RPMI8226 (cell line): Measurements from ENCODE around the gene PRKAG3.

Experiments
- DNase-seq: peaks from one replicate; pipeline ENCODE4 v3.0.0-alpha.2; 2015

PRKAG3 gene

DNA sequence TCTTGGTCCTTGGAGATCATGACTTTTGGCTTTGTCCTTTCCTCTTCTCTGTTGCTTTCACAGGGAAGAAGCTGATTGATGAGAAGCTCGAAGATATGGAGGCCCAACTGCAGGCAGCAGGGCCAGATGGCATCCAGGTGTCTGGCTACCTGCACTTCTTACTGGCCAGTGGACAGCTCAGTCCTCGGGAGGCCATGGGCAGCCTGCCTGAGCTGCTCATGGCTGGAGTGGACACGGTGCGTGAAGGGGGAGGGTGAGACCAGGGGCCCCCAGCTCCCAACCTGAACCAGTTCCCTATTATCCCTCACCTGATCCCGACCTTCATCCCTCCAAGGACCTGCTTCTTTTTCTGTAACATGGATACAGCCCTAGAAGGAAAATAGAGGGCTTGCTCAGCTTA is 18.7 kb downstream of the PRKAG3 start:
- DNase-seq, result no peak

DNA sequence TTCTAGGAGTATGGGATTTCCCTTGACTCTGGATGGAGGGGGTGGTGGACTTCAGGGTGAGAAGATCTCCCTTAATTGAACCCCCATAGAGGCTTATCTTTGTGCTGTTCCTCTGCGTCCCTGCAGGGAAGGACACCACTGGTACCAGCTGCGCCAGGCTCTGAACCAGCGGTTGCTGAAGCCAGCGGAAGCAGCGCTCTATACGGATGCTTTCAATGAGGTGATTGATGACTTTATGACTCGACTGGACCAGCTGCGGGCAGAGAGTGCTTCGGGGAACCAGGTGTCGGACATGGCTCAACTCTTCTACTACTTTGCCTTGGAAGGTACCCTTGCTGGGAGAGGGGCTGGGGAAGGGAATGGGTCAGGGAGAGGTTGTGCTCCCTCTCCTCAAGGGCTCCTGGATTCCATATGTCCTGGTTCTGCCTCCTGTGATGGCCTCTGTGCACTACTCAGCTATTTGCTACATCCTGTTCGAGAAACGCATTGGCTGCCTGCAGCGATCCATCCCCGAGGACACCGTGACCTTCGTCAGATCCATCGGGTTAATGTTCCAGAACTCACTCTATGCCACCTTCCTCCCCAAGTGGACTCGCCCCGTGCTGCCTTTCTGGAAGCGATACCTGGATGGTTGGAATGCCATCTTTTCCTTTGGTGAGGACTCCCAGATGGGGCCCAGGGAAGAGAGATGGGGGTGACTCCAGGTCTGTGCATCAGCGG is 19.3 kb downstream of the PRKAG3 start:
- DNase-seq, result no peak

DNA sequence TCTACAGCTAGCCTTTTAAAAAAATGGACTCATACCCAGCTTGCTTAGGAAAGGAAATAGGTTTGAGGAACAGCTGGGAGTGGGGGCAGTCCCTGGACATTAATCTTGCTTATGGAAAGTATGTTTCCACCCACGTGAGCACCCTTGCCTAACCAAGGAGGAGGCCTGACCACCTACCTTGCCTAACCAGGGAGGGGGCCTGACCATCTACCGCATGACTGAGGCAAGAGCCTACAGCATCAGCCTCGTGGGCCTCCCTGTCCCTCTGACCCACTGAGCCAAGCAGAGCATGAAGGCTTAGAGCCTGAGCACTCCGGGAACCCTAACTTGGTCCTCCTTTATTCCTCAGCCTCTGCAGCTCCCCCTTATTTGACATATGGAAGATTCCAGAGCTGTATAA is 20.2 kb downstream of the PRKAG3 start:
- no peak for DNase-seq

DNA sequence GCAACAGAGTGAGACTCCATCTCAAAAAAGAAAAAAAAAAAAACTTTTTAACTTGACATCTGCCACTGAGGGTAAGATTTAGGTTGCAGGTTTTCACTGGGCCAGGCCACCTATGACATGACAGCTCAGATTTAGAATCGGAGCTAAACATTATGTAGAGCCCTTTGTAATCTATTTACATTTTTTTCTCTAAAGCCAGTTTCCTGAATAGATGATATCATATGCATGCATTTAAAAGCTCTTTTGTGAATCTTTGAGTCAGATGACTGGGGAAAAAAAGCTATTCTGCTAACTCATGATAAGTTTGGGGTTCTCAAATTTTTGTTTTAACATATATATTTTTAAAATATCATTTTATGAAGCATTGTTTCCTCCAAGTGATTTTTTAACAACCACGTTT is 21.3 kb downstream of the PRKAG3 start:
- no peak for DNase-seq

DNA sequence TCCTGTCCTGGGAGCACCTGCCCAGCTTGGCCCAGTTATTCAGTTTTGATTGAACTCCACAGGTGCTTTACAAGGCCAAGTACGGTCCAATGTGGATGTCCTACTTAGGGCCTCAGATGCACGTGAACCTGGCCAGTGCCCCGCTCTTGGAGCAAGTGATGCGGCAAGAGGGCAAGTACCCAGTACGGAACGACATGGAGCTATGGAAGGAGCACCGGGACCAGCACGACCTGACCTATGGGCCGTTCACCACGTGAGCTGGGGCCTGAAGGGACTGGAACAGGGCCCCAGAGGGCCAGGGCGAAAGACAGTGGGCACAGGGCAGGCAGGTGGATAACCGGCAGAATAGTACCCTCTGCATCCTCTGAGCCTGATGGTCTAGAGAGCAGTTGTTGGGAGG is 22.1 kb downstream of the PRKAG3 start:
- no peak for DNase-seq

DNA sequence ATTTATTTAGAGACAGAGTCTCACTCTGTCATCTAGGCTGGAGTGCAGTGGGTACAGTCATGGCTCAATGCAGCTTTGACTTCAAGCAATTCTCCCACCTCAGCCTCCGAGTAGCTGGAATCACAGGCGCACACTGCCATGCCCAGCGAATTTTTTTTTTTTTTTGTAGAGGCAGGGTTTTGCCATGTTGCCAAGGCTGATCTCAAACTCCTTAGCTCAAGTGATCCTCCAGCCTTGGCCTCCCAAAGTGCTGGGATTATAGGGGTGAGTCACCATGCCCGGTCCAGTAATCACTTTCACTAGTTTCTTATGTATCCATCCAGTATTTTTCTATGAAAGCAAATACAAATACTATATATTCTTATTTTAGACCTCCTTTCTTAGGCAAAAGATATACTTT is 24.0 kb downstream of the PRKAG3 start:
- no peak for DNase-seq

DNA sequence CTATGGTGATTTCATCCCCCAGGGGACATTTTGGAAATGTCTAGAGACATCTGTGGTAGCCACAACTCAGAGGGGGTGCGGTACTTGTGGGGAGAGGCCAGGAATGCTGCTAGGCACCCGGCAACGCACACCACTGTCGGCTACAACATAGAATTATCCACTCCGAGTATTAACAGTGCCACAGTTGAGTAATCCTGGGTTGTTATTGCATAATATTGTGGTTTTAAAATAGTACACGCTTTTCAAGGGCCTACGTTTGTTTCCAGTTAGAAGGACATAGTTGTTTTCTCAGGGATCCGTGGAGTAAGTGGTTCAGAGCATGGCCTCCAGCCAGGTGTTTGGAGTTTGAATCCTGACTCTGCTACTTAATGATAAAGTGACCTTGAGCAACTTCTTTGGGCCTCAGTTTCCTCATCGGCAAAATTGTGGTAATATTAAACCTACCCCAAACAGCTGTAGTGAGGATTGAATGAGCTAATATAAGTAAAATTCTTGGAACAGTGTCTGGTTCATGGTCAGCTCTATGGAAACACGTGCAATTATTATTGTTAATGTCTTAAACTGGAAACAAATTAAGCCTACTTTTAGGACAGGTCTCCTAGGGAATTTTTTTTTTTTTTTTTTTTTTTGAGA is 25.1 kb downstream of the PRKAG3 start:
- DNase-seq, result no peak

DNA sequence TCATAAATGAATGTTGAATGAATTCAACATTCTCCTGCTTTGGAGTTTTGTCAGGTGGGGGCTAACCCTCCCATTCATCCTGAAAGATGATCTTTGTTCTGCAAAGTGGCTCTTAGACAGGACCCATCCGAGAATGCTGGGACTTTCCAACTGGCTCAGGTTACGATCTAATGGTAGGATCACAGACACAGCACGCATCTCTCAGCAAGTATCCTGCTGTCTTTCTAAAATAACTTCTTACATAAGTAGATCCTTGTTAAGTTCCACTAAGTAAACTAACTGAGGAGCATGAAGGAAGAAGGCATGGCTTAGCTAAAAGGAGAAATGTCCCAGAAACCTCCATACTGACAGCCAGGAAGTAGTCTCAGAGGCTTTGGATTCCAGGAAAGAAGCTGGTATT is 26.0 kb downstream of the PRKAG3 start:
- DNase-seq, result no peak

DNA sequence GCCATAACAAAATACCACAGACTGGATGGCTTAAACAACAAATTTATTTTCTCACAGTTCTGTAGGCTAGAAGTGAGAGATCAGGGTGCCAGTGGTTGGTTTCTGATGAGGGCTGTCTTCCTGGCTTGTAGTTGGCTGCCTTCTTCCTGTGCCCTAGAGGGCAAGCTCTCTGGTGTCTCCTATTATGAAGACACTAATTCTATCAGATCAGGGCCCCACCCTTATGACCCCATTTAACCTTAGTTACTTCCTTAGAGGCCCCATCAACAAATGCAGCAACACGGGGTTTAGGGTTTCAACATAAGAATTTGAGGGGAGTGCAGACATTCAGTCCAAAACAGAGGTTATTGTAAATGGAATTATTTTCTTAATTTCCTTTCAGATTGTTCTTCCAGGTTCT is 26.8 kb downstream of the PRKAG3 start:
- no peak for DNase-seq

DNA sequence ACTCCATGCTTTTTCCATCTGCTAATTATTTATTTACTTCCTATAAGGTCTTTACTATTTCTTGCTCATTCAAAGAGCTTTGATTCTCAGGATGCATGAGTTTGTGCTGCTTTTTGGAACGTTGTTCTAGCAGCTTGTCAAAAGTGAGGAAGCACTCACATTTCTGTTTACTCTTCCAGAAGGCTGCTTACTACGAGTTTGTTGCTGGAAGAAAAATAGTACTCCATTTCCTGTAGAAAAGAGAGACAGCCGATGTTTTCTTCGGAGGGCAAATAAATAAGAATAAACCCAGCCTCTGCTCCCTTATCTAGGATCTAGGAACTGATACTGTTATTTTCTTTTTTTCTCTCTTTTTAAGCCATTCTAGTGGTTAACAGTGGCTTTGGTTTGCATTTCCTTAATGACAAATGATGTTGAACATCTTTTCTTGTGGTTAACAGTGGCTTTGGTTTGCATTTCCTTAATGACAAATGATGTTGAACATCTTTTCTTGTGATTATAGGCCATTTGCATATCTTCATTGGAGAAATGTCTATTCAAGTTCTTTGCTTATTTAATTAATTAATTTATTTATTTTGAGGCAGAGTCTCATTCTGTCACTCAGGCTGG is 29.1 kb downstream of the PRKAG3 start:
- DNase-seq, result no peak

DNA sequence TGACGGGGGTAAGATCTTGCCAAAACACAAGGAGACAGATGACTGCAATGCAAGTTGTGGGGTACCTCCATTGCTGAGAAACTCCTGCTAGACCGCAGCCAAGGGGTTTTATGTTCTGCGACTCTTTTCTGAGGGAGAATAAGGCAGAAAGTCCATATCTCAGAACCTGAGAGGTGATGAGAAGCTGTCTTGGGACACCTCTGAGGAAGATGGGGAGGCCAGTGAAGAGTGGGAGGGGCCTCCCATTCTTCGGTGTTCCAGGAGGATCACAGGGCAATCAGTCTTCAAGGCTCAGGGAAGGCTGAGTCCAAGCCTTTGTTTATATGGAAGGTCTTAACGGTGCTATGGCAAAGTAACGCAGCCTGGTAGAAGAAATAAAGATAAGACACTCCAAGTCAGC is 31.6 kb downstream of the PRKAG3 start:
- DNase-seq, result no peak

DNA sequence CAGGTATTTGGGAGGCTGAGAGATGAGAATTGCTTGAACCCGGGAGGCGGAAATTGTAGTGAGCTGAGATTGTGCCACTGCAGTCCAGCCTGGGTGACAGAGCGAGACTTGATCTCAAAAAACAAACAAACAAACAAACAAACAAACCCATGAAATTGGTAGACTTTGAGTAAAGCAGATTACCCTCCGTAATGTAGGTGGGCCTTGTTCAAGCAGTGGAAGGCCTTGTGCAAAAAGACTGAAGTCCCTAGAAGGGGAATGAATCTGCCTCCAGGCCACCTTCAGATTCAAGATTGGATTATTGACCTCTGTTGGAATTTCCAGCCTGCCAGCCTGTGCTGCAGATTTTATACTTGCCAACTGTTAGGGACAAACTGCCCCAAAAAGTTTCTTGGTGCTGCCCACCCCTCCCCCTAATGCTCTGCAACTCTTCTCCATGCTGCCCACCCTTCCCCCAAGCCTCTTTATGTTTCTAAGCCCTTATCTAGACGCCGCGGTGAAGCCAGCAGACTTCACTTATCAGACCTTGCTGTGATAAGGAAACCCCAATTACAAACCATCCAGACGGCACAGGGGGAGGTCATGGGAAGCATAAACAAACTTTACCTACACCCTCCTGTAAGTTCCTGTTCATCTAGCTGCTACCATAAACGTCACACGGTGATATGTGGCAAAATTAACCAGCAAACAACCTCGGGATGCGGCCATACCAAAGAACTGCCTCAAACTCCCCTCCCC is 32.7 kb downstream of the PRKAG3 start:
- DNase-seq, result no peak

DNA sequence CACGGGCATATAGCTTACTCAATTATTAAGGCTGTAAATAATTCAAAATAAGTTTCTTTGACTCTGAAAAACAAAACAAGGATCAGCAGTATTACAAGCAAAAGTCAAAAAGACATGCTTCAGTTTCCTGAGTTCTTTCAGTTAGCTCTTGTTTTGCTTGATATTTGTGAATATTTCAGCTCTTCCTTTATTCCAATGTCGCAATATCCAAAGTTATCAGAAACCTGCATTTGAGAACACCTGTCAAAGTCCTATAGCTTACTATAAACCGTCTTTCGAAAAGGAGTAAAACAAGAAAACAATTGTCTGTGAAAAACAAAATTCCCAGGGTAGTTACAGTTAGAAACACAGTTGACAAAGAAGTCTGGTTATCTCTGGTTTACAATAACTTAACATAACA is 34.9 kb downstream of the PRKAG3 start:
- no peak for DNase-seq

DNA sequence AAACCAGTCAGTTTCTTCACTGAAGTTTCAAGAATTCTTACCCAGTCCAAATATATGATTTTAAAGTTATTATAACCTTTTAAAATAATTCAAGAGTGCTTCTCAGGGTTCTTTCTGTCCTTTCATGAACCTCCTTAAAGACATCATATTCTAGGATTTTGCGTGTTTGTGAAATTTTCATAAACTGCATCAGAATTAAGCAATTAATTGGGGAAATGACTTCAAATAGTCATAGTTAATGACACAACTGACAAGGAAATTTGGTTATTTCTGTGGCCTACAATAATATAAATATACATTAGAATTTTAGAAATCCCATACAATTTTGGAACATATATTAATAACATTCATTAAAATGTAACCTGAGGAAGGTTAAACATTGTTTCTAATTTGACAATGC is 39.2 kb downstream of the PRKAG3 start:
- DNase-seq, result no peak

DNA sequence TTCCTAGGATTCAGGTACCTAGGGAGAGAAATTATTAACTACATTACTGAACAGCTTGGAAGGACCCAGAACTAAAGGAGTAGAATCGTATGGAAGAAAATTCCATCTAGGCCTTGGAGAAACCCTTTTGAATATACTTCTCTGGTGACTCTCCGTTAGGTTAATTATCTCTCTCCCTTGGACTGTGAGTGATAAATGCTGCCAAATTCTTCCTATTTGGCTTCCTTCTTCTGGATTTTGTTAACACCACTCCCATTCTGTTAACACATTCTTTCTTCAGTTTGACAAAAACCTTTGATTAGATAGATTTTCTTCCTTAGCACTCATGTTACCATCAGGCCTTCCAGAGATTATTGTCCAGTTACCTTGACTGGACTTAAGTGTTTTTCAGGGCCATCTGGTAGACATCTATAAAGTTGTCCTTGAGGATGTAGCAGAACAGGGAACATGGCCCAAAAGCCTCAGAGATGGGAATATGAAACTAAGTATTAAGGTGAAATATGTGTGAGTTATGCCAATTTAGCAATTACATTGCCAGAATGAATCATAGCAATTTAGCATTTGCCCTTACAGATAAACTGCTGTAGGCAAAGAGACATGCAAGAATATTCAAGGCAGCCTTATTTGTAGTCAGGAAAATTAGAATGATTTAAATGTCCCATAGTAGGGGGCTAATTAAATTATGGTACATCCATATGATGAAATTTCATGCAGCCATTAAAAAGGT is 42.9 kb downstream of the PRKAG3 start:
- DNase-seq, result no peak

DNA sequence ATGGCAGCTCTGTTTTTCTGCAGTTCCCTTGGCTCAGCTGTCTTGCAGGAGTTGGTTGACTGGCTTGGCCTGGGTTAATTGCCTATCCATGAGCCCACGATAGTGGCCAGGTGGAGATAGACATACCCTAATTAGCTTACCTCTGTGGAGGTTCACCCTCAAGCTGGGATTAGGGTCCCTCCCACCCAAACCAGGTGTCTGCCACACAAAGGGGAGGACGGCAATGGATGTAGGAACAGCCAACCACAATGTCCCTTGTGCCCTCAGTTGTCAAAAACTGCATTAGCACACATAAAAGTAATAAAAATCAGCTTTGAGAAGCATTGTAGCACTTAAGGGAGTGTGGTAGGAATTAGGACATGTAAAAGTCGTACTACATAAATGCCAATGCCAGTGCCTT is 45.5 kb downstream of the PRKAG3 start:
- DNase-seq, result no peak

DNA sequence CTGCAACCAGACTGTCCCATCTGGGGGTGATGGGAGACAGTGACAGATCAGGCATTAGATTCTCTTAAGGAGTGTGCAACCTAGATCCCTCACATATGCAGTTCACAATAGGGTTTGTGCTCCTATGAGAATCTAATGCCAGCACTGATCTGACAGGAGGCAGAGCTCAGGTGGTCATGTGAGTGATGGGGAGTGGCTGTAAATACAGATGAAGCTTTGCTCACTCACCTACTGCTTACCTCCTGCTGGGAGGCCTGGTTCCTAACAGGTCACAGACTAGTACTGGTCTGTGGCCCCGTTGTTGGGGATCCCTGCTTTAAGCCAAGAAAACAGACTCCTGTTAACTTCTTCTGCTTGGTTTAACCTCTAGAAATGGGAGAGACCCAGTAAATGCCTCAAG is 46.5 kb downstream of the PRKAG3 start:
- DNase-seq, result no peak

DNA sequence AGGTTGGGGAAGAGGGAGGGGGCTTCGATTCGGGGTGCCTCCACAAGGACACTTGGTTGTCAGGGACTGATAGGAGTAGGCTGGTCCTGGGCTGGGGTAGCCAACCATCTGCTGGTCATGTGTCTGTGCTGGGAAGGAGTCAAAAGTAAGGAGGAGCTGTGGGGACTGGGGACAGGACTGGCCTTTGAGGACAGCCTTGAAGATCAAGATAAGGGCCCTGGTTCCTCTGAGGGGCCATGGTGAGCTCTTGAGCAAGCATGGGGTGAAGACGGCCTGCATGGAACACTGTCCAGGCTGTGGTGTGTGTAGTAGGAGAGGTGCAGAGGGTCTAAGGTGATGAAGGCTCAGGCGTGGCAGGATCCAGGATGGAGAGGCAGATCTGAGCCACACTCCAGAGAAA is 47.9 kb downstream of the PRKAG3 start:
- DNase-seq, result no peak

DNA sequence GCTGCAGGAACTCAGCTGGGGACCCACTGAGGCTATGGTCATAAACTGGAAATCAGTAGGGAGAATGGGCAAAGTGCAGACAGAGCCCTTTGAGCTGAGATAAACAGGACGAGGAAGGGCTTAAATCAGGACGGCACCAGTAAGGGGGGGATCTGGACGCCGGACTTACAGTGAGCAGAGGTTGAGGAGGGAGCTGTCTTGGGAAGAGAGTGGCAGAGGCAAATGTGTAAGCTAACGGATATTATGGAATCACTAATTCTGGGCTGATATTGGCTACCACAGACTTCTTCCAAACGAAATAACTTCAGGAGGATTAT is 49.1 kb downstream of the PRKAG3 start:
- no peak for DNase-seq

DNA sequence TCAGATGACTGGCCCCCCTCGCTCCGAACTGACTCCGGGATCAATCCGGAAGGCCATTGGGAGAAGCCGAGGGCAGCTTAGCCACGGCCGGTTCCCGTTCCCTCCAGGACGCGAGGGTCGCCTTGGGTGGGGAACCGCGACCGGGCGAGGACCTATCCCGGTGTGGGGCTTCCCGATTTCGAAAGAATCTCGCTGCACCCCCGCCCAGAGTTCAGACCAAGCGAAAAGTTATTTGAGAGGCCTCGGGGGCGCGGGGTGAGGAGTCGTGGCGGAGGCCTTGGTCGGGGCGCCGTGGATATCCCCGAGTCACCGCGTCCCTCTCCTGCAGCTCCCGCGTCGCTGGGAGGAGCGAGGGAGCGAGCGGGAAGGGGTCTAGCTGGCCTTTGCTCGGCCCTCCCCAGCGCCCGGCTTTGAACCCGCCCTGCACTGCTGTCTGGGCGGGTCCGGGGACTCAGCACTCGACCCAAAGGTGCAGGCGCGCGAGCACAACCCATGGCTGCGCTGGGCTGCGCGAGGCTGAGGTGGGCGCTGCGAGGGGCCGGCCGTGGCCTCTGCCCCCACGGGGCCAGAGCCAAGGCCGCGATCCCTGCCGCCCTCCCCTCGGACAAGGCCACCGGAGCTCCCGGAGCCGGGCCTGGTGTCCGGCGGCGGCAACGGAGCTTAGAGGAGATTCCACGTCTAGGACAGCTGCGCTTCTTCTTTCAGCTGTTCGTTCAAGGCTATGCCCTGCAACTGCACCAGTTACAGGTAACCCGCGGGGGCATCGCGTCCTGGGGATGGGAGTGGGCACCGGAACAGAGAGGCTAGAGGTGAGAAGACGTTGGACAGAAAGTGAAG is 49.7 kb downstream of the PRKAG3 start, which contains the start of gene CYP27A1:
Gene CYP27A1, plus strand, starts transcription at position 457 of the 837 bp plus-strand sequence. Its CDS starts 36 bp downstream, at position 493.
- DNase-seq, result no peak

DNA sequence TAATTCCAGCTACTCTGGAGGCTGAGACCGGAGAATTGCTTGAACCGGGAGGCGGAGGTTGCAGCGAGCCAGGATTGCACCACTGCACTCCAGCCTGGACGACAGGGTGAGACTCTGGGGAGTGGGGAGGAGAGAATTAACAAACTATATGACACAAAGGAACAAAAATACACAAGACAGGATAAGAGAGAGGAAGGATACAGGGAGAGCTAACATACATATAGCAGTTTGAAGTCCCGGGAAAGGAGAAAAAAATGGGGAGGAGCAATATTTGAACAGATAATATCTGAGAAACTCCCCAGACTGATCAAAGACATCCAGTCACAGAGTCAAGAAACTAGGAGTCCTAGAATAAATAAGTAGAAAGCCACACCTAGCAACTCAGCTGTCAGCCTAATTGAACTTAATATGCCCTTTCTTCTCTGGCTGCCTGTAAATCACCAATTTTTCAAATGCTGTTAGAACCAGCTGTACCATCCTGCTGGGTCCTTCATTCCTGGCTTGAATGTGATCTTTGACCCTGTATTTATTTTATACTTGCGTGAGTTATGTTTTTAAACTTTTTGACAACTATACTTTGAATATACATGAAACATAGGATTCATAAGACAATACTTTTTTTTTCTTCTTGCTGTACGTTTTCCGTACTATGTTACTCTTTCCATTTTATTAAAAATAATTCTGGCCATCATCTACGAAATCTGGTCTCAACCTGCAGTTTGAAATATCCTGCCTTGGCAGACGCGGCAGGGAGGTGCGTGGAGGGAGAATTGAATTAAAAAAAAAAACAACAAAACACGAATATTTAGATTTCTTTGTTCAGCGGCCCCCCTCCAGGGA is 50.5 kb downstream of the PRKAG3 start:
- no peak for DNase-seq
